22Rv1 (cell line): ENCODE results near the gene ARPC5L.

Experiments
- ZFX ChIP-seq: fragments of 450-650 bp; IDR thresholded peaks from 2 replicates; pipeline ENCODE4 v1.6.1; 2017; ENCODE audit warnings: antibody characterized with exemption, borderline replicate concordance
- TF ChIP-seq, protein P1 (sequence below): fragments of 450-650 bp; IDR thresholded peaks from 2 replicates; pipeline ENCODE4 v1.5.1; 2017; ENCODE audit warnings: mild to moderate bottlenecking

DNA sequence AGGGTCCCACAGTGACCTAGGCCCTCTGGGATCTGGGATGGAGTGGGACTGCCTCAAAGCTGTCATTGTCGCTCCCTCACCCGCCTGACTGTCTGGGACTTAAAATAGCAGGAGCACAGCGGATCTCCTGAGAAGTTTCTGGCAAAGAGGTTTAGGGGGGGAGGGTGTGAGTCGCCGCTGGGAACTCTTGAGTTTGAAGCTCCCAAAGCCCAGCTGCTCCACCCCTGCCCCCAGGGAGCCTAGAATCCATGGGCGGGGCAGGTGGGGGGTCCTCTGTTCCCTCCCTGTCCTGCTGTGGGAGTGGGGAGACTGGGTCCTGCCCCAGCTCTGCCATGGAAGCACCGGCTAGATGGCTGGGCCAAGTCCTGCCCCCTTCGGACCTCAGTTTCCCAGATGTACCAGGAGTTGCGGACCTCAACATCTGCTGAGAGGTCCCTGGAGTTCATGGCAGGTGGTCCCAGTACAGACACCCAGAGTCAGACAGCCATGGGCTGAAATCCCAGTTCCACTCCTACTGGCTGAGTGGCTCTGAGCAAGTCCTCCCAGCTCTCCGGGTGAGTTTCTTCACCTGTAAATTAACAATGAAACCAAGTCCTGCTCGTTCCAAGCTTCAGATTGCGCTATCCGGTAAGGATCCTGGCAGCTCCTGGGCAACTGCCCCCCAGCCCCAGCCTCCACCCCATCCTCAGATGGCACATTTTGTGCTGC is 9.7 kb upstream of the ARPC5L start:
- TF ChIP-seq, protein P1, sequence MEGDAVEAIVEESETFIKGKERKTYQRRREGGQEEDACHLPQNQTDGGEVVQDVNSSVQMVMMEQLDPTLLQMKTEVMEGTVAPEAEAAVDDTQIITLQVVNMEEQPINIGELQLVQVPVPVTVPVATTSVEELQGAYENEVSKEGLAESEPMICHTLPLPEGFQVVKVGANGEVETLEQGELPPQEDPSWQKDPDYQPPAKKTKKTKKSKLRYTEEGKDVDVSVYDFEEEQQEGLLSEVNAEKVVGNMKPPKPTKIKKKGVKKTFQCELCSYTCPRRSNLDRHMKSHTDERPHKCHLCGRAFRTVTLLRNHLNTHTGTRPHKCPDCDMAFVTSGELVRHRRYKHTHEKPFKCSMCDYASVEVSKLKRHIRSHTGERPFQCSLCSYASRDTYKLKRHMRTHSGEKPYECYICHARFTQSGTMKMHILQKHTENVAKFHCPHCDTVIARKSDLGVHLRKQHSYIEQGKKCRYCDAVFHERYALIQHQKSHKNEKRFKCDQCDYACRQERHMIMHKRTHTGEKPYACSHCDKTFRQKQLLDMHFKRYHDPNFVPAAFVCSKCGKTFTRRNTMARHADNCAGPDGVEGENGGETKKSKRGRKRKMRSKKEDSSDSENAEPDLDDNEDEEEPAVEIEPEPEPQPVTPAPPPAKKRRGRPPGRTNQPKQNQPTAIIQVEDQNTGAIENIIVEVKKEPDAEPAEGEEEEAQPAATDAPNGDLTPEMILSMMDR: no peak
- TF ChIP-seq ZFX: no peak
